DMS79 treated with DMSO at 0.1 percent for 48 hours (cell line): ENCODE results near the gene CALM1.

Source experiments
- DNase-seq: peaks from one replicate; lab custom pipeline; 2025; lab: John Stamatoyannopoulos, UW

CALM1 gene

GRCh38 chr14:90409209-90409730 is 12.4 kb downstream of the CALM1 start:
- peak; percentile 39 for DNase-seq

- no peak for DNase-seq
Observed at GRCh38 chr14:90412058-90412457, 15.2 kb downstream of the CALM1 start.

- DNase-seq = peak; percentile 20
Observed at GRCh38 chr14:90416720-90417119, 19.9 kb downstream of the CALM1 start.

- no peak for DNase-seq
Observed at GRCh38 chr14:90418053-90418452, 21.2 kb downstream of the CALM1 start.

- peak; percentile 72 for DNase-seq
Observed at GRCh38 chr14:90419200-90419599, 22.4 kb downstream of the CALM1 start.

GRCh38 chr14:90421001-90421631 is 24.3 kb downstream of the CALM1 start:
- DNase-seq = no peak

- DNase-seq = no peak
Observed at GRCh38 chr14:90421632-90422020, 24.8 kb downstream of the CALM1 start.

GRCh38 chr14:90423166-90423565 is 26.3 kb downstream of the CALM1 start:
- DNase-seq = no peak

GRCh38 chr14:90424075-90424474 is 27.2 kb downstream of the CALM1 start:
- DNase-seq = no peak

GRCh38 chr14:90424686-90425372 is 28.0 kb downstream of the CALM1 start:
- DNase-seq = no peak

- DNase-seq = no peak
Observed at GRCh38 chr14:90425373-90425879, 28.6 kb downstream of the CALM1 start.

- DNase-seq = no peak
Observed at GRCh38 chr14:90426031-90426540, 29.3 kb downstream of the CALM1 start.

- DNase-seq = peak; percentile 94
Observed at GRCh38 chr14:90426663-90427062, 29.8 kb downstream of the CALM1 start.

GRCh38 chr14:90427848-90428426 is 31.1 kb downstream of the CALM1 start:
- no peak for DNase-seq

GRCh38 chr14:90428676-90429075 is 31.8 kb downstream of the CALM1 start:
- no peak for DNase-seq

GRCh38 chr14:90429236-90429635 is 32.4 kb downstream of the CALM1 start:
- DNase-seq = no peak

GRCh38 chr14:90429754-90430153 is 32.9 kb downstream of the CALM1 start:
- no peak for DNase-seq

- no peak for DNase-seq
Observed at GRCh38 chr14:90434370-90435020, 37.7 kb downstream of the CALM1 start.

GRCh38 chr14:90438841-90439240 is 42.0 kb downstream of the CALM1 start:
- no peak for DNase-seq

GRCh38 chr14:90440021-90440451 is 43.2 kb downstream of the CALM1 start:
- peak; percentile 69 for DNase-seq

- no peak for DNase-seq
Observed at GRCh38 chr14:90440592-90440991, 43.8 kb downstream of the CALM1 start.

- peak; percentile 35 for DNase-seq
Observed at GRCh38 chr14:90442388-90442787, 45.6 kb downstream of the CALM1 start.
